Hepatocyte (in vitro differentiated cells): ENCODE data around the gene KRAS.

ENCODE experiments used
- EZH2phosphoT487 ChIP-seq: fragments of 200-600 bp; sonication (generic); IDR thresholded peaks from one replicate; pipeline ENCODE4 v1.6.1; 2018; ENCODE audit warnings: antibody characterized with exemption, mild to moderate bottlenecking, low read depth, moderate library complexity; ENCODE audit not compliant: unreplicated experiment, severe bottlenecking
- TF ChIP-seq, protein P1 (sequence below): fragments of 200-600 bp; sonication (generic); IDR thresholded peaks from 2 replicates; pipeline ENCODE4 v1.5.1; 2016; ENCODE audit warnings: antibody characterized with exemption, mild to moderate bottlenecking; ENCODE audit not compliant: poor library complexity

- TF ChIP-seq, protein P1, sequence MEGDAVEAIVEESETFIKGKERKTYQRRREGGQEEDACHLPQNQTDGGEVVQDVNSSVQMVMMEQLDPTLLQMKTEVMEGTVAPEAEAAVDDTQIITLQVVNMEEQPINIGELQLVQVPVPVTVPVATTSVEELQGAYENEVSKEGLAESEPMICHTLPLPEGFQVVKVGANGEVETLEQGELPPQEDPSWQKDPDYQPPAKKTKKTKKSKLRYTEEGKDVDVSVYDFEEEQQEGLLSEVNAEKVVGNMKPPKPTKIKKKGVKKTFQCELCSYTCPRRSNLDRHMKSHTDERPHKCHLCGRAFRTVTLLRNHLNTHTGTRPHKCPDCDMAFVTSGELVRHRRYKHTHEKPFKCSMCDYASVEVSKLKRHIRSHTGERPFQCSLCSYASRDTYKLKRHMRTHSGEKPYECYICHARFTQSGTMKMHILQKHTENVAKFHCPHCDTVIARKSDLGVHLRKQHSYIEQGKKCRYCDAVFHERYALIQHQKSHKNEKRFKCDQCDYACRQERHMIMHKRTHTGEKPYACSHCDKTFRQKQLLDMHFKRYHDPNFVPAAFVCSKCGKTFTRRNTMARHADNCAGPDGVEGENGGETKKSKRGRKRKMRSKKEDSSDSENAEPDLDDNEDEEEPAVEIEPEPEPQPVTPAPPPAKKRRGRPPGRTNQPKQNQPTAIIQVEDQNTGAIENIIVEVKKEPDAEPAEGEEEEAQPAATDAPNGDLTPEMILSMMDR: no peak
- no peak for TF ChIP-seq EZH2phosphoT487
Observed at GRCh38 chr12:25194722-25195055, 56.0 kb downstream of the KRAS start.
